Activated naive CD8-positive, alpha-beta T cell (primary cell): ENCODE results near the gene DNAAF5.
"Not testable (repeated sequence)": the region's sequence is repeated elsewhere in the genome, so short reads cannot be mapped to it uniquely, and the experiment has no call there.

ENCODE experiments used
- H3K27ac Mint-ChIP-seq: one replicate; pipeline ENCODE4 v1.8.0; 2021; ENCODE audit warnings: mixed read lengths
- H3K27me3 Mint-ChIP-seq: one replicate; pipeline ENCODE4 v1.8.0; 2021; ENCODE audit warnings: mixed read lengths
- H3K36me3 Mint-ChIP-seq: one replicate; pipeline ENCODE4 v1.8.0; 2021; ENCODE audit warnings: mixed read lengths
- H3K4me1 Mint-ChIP-seq: one replicate; pipeline ENCODE4 v1.8.0; 2021; ENCODE audit warnings: low read depth, mixed read lengths
- H3K4me3 Mint-ChIP-seq: one replicate; pipeline ENCODE4 v1.8.0; 2021; ENCODE audit warnings: mild to moderate bottlenecking, mixed read lengths
- H3K9me3 Mint-ChIP-seq: one replicate; pipeline ENCODE4 v1.8.0; 2021; ENCODE audit warnings: low read depth, mixed read lengths

DNAAF5 gene

DNA sequence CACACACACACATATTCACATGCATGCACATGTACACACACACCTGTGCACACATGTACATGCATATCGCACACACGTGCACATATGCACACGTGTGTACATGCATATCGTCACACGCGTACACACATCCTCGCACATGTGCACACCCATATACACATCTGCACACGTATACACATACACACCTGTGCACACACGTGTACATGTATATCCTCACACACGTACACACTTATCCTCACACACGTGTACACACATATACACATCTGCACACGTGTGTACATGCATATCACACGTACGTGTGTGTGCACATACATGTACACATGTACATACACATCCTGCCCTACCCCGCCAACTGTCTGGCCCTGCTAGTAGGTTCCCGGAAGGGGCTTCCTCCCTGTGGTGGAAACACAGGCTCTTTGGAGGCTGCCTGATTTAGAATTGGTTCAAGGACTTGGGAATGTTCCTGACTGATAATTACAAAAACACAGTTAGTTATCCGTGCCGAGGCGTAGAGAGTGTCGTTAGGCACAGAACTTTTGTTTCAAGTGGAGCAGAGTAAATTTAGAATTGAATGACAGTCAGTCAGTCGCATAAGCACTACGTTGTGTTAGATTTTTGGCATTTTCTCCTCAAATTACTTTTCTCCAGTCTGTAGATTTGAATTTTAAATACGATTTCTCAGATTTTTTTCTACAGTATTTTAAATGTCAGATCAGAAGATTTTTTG lies 19.1 kb downstream of the DNAAF5 start:
- Mint-ChIP-seq H3K27ac (no peak overlapping the region), H3K36me3 (peaks cover 4% of the 10 kb centered on the region), H3K4me3 (no peak overlapping the region), H3K4me1 (no peaks in the 10 kb centered on the region), H3K27me3 (no peaks in the 10 kb centered on the region), H3K9me3 (no peaks in the 10 kb centered on the region)

DNA sequence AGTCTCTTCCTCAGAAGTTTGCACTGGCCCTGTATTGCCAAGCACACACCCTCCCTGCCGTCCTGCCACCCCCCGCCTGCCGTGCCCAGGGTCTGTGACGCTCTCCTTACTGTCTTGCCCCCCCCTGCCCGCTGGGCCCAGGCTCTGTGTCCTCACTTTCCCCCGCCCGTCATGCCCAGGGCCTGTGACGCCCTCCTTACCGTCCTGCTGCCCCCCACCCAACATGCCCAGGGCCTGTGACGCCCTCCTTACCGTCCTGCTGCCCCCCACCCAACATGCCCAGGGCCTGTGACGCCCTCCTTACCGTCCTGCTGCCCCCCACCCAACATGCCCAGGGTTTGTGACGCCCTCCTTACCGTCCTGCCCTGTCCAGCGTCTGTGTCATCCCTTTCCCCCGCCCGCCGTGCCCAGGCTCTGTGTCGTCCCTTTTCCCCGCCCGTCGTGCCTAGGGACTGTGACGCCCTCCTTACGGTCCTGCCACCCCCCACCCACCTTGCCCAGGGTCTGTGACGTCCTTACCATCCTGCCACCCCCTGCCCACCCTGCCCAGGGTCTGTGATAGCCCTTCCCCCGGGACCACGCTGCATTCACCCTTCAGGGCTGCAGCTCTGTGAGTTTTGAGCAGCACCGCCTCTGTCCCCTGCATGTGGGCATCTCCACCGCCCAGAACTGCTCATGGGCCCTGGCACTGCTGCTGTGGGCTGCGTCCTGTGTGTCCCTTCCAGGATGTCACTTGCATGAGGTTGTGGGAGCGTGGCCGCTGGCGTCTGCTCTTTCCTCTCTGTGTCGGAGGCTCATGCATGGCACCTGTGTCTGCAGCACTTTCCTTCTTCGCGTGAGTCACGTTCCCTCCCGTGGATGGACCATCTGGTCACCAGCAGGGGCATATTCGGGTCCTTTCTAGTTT lies 19.9 kb downstream of the DNAAF5 start:
- Mint-ChIP-seq H3K27me3 (no peaks in the 10 kb centered on the region), H3K27ac (no peak overlapping the region), H3K36me3 (peaks cover 4% of the 10 kb centered on the region), H3K4me1 (no peaks in the 10 kb centered on the region), H3K4me3 (no peak overlapping the region), H3K9me3 (no peaks in the 10 kb centered on the region)

DNA sequence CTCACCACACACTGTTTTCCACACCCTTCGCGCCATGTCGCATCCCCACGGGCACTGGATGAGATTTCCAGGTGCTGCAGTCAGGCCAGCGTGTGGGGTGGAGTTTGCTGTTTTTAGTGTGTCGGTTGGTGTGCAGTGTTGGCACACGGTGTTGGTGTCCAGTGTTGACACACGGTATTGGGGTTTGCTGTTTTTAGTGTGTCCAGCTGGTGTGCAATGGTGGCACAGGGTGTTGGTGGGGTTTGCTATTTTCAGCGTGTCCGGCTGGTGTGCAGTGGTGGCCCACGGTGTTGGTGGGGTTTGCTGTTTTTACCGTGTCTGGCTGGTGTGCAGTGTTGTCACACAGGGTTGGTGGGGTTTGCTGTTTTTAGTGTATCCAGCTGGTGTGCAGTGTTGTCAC lies 20.7 kb downstream of the DNAAF5 start:
- Mint-ChIP-seq H3K4me1 (no peaks in the 10 kb centered on the region), H3K27ac (no peak overlapping the region), H3K27me3 (no peaks in the 10 kb centered on the region), H3K9me3 (no peaks in the 10 kb centered on the region), H3K36me3 (peaks cover 4% of the 10 kb centered on the region), H3K4me3 (no peak overlapping the region)

DNA sequence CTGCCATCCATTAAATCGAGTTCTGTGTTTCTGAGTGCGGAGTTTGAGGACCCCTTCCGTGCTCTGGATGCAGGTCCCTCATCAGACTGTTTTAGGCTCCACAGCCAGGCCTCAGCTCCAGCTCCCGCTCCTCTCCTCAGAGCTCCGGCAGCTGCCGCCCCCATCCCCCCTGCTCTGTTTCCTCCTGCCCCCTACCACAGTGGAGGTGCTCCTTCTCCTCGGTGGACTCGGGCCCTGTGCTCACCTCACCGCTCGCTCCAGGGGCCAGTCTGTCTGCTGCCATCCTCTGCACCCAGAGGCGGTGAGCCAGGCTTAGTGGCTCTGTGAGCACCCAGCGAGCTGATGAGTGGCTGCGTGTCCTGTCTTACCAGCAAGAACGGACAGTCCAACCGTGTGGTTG lies 21.9 kb downstream of the DNAAF5 start:
- H3K9me3 Mint-ChIP-seq: no peaks in the 10 kb centered on the region
- no peaks in the 10 kb centered on the region for H3K4me1 Mint-ChIP-seq
- no peaks in the 10 kb centered on the region for H3K27me3 Mint-ChIP-seq
- no peak overlapping the region for H3K4me3 Mint-ChIP-seq
- H3K27ac Mint-ChIP-seq: no peak overlapping the region
- H3K36me3 Mint-ChIP-seq: peaks cover 7% of the 10 kb centered on the region

DNA sequence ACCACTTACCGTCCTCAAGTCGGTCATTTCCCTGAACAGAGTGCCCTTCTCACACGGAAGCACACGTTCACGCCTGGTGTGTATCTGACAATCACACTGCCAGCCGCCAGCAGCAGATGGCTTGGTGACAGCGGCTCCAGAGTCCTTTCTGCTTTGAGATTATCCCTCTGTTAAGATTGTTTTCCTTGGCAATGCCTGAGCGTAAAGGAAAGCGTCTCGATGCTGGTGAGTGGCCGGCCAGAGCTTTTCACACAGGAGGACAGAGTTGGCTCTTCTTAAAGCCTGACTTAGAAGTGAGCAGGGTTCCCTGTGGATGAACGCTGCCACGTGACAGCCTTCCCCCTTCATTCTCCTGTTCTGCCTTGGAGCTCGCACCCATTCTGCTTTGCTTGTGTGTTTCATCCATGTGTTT lies 22.6 kb downstream of the DNAAF5 start:
- Mint-ChIP-seq H3K4me3 (no peak overlapping the region), H3K9me3 (no peaks in the 10 kb centered on the region), H3K4me1 (no peaks in the 10 kb centered on the region), H3K36me3 (peaks cover 7% of the 10 kb centered on the region), H3K27me3 (no peaks in the 10 kb centered on the region), H3K27ac (no peak overlapping the region)

DNA sequence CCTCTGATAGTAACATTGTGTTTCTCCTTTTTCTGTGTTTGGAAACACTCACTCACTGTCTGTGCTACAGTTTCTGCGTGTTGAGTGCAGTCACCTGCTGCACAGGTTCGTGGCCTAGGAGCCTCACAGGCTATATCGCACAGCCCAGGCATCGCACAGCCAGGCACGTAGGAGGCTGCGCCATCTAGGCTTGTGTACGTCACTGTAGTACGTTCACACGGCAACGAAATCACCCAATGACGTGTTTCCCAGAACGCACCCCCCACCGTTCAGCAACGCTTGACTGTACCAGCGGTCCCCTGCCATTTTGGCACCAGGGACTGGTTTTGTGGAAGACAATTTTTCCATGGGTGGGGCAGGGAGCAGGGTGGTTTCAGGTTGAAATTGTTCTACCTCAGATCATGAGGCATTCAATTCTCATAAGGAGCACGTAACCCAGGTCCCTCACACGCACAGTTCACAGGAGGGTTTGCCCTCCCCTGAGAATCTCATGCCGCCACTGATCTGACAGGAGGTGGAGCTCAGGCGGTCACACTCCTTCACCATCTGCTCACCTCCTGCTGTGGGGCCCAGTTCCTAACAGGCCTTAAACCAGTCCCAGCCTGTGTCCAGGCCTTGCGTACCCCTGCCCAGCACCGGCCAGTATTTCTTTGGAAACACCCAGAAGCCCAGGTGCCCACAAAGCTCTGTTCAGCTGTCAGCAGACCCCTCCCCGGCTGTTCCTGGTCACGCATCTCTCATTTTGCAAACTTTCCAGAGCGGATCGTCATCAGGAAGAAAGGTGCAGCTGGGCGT lies 23.8 kb downstream of the DNAAF5 start:
- H3K27me3 Mint-ChIP-seq: no peaks in the 10 kb centered on the region
- H3K36me3 Mint-ChIP-seq: peaks cover 8% of the 10 kb centered on the region
- H3K4me1 Mint-ChIP-seq: no peaks in the 10 kb centered on the region
- no peaks in the 10 kb centered on the region for H3K9me3 Mint-ChIP-seq
- H3K4me3 Mint-ChIP-seq: no peak overlapping the region
- H3K27ac Mint-ChIP-seq: no peak overlapping the region

DNA sequence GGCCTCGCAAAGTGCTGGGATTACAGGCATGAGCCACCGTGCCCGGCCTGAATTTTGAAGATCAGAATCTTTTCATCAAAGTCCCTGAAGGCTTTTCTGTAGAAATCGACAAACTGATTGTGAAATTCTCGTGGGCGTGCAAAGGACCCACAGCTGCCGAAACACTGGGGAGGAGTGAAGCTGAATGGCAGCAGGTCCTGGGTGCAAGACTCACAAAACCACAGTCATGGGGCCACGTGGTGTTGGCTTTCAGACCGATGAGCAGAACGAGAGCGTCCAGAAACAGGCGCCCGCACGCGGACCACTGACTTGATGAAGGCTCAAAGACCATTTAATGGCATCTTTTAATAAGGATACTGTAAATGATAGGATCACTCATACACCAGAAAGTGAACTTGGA lies 25.3 kb downstream of the DNAAF5 start:
- no peaks in the 10 kb centered on the region for H3K9me3 Mint-ChIP-seq
- H3K36me3 Mint-ChIP-seq: peaks cover 5% of the 10 kb centered on the region
- H3K4me1 Mint-ChIP-seq: no peaks in the 10 kb centered on the region
- H3K27ac Mint-ChIP-seq: no peak overlapping the region
- H3K4me3 Mint-ChIP-seq: no peak overlapping the region
- H3K27me3 Mint-ChIP-seq: no peaks in the 10 kb centered on the region

DNA sequence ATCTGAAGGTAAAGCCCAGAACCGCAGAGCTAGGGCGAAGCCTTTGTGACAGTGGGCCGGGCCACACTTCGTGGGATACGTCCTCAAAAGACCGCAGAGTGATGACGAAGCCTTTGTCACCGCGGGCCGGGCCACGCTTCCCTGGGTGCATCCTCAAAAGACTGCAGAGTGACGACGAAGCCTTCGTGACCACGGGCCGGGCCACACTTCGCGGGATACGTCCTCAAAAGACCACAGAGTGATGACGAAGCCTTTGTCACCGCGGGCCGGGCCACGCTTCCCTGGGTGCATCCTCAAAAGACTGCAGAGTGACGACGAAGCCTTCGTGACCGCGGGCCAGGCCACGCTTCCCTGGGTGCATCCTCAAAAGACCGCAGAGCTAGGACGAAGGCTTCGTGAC lies 25.8 kb downstream of the DNAAF5 start:
- not testable (repeated sequence) for H3K27me3 Mint-ChIP-seq, H3K4me1 Mint-ChIP-seq, H3K27ac Mint-ChIP-seq, H3K9me3 Mint-ChIP-seq, H3K4me3 Mint-ChIP-seq, H3K36me3 Mint-ChIP-seq

DNA sequence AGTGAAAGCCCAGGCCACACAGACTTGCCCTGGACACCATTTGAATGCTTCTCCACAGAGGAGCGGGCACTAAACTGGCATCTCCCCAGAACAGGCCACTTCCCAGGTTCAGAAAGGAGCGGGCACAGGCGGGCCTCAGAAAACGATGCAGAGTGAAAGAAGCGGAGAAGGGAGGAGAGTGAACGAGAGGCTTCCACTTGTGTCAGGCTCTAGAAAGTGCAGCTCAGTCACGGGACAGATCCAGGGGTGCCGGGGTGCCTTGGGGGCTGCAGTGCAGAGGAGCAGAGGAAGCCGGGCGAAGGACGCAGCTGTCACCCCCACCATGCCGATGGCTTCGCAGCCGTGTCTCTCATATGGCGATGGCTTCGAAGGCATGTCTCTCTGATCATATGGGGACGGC lies 26.7 kb downstream of the DNAAF5 start:
- Mint-ChIP-seq H3K36me3 (peaks cover 5% of the 10 kb centered on the region), H3K4me1 (no peaks in the 10 kb centered on the region), H3K27ac (no peak overlapping the region)

DNA sequence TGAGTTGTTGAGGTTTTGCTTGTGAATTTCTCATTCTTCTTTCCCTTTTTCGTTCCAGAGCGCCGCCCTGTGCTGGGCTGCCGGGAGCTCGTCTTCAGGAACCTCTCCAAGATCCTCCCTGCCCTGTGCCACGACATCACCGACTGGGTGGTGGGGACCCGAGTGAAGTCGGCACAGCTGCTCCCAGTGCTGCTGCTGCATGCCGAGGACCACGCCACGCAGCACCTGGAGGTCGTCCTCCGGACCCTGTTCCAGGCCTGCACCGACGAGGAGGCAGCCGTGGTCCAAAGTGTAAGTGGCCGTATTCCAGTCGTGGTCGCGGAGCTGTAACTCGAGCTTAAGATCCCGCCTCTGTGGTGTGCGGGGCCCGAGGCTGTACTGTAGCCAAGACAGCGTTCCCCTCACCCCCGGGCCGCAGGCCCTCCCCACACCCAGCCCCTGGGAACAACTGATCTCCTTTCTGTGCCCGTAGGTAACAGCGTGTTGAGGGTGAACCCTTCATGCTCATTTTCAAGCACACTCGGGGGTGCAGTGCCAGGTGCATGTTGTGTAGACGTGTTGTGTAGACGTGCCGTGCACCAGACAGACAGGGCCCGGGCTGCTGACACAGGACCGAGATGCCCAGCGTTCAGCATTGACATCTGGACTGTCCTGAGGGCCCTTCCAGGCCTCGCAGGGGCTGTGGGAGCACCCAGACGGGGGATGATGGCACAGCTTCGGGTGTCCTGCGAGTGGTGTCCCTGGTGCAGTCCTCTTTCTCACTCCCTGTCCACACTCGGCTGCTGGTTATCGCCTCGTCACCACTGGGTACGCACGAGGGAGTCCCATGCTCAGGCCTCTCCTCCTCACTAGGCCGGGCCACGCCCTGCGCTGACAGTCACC lies 28.3 kb downstream of the DNAAF5 start:
- Mint-ChIP-seq H3K27me3 (no peaks in the 10 kb centered on the region), H3K27ac (no peak overlapping the region), H3K36me3 (peaks cover 5% of the 10 kb centered on the region), H3K9me3 (no peaks in the 10 kb centered on the region), H3K4me3 (no peak overlapping the region), H3K4me1 (no peaks in the 10 kb centered on the region)

More for the DNA sequence above, 26.7 kb downstream of the DNAAF5 start:
- H3K27me3 Mint-ChIP-seq: no peaks in the 10 kb centered on the region
- H3K9me3 Mint-ChIP-seq: no peaks in the 10 kb centered on the region
- no peak overlapping the region for H3K4me3 Mint-ChIP-seq

DNA sequence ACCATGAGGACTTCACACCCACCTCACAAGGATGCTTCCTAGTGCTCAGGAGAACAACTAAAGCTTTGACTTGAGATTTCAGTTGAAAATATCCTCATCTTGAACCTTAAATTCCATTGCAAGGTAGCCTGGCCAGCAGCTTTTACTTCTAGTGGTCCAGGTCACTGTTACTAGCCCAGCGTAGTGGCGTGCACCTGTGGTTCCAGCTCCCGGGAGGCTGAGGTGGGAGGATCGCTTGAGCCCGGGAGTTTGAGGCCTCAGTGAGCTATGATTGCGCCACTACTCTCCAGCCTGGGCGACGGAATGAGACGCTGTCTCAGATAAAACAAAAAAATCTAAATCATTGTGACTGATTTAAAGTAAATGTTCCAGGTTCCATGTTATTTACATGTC lies 28.9 kb downstream of the DNAAF5 start:
- peaks cover 5% of the 10 kb centered on the region for H3K36me3 Mint-ChIP-seq

DNA sequence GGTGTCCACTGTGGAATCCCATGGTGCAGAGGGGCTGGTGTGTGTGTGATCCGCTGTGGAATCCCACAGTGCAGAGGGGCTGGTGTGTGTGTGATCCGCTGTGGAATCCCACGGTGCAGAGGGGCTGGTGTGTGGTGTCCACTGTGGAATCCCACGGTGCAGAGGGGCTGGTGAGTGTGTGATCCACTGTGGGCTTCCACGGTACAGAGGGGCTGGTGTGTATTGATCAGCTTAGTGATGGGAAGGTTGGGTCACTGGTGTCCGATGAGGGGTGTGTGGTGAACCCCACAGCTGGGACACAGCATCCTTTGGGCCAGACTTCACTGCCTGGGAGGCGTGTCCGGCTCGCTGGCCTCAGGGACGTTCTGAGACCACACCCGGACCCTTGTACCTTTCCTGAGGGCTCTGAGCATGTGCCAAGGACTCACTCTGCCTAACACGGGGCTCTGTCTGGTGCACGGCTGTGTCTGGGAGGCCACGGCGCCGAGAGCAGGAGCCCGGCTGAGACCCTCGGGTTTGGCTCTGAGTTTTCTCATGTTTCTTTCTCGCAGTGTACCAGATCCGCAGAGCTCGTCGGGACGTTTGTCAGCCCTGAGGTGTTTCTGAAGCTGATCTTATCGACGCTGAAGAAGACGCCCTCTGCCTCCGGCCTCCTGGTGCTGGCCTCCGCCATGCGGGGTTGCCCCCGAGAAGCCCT lies 29.9 kb downstream of the DNAAF5 start:
- Mint-ChIP-seq H3K27ac (no peak overlapping the region), H3K4me1 (no peaks in the 10 kb centered on the region), H3K9me3 (no peaks in the 10 kb centered on the region), H3K4me3 (no peak overlapping the region), H3K27me3 (no peaks in the 10 kb centered on the region), H3K36me3 (peaks cover 5% of the 10 kb centered on the region)

More for the DNA sequence above, 28.9 kb downstream of the DNAAF5 start:
- H3K27me3 Mint-ChIP-seq: no peaks in the 10 kb centered on the region
- no peaks in the 10 kb centered on the region for H3K9me3 Mint-ChIP-seq
- H3K27ac Mint-ChIP-seq: no peak overlapping the region
- no peaks in the 10 kb centered on the region for H3K4me1 Mint-ChIP-seq
- H3K4me3 Mint-ChIP-seq: no peak overlapping the region

DNA sequence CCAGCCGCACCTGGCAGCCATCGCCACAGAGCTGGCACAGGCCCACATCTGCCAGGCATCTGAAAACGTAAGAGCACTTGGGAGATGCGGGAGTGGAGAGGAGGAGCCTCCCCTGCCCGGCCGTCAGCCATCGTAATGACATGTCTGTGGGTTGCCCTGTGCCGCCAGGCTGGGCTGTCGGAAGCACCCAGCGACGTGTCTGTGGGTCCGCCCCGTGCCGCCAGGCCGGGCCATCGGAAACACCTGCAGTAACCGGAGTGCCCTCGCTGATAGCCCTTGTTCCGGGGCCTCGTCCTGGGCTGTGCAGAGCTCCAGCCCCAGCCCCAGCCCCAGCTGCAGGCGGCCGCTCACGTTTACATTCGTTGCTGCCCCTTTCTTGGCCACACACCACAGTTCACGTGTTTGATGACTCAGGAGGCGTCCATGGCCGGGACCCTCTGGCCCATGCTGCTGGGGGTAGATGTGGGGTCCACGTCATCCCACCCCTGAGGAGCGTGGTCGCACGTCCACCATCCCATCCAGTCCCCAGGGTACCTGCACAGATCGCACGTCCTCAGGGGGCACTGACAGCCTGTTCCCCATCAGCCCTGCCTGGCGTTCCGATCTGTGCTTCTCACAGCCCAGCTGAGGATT lies 30.5 kb downstream of the DNAAF5 start:
- Mint-ChIP-seq H3K4me3 (no peak overlapping the region), H3K36me3 (peaks cover 5% of the 10 kb centered on the region), H3K27me3 (no peaks in the 10 kb centered on the region), H3K4me1 (no peaks in the 10 kb centered on the region), H3K27ac (no peak overlapping the region), H3K9me3 (no peaks in the 10 kb centered on the region)
